Activated CD4-positive, CD25-positive, alpha-beta regulatory T cell treated with anti-CD3 and anti-CD28 coated beads, Interleukin-2, amount 50 U/mL, for 72 hours (primary cell): ENCODE measurements around the gene SUN2.
A peak's percentile ranks its signal among the peaks of the same experiment; 100 is the strongest.

Experiments
- DNase-seq: peaks from one replicate; pipeline ENCODE4 v3.0.0; 2021

Gene SUN2

DNA sequence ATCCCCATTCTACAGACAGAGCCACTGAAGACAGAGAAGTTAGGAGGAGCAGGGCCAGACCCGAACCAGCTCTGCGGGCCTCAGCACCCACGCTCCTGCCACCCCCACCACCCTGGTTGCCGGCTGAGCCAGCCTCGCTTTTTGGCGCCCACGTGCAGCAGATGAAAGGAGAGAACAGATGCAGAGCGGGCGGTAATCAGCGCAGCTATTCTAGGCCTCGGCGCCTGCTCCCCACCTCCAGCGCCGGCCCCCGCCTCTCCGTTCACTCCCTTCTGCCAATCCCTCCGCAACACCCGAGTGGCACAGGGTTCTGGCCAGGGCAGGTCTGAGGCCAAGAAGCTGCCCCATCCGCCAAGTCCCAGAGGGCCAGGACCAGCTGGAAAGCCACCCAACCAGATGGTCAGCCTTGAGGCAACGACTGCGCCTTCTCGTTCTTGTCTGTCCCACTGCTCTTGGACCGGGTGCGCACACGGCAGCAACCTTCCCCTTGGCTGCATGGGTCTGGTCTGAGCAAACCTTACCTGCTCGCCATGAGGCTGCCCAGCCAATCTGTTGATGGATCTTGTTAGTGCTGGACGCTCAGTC lies 21.4 kb upstream of the SUN2 start:
- no peak for DNase-seq

DNA sequence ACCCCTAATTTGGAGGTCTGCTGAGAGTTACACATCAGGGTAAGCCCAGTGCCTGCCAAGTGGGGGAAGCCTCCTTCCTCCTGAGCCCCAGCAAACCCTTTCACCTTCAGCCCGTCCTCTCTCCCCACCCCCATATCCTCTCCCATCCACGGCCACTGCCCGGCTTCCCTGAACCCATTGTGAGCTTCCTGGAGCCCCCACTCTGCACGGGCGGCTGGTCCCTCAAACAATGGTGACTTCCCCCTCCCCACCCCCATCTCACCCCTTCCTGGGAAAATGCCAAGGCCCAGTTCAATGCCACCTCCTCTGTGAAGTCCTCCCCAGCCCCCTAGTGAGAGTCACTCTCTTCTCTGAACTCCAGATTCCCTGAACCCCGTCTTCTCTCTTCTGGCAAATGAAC lies 20.3 kb upstream of the SUN2 start:
- no peak for DNase-seq

DNA sequence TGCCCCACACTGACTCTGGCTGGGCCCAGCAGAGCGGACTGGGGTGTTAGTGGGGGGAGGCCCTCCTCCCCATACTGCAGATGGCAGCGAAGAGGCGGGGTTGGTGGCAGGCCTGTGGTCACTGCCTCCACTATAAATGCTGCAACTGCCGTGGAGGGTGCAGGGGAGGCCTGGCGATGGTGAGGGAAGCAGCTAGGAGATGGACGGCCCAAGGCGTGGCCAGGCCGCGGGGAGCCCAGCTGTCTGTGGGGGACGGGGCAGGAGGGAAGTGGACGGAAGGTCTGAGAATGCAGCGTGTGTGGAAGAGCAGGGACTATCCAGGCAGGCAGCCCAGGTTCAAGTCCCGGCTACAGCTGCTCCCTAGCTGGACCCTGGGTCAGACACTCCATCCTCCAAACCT lies 19.9 kb upstream of the SUN2 start:
- no peak for DNase-seq

DNA sequence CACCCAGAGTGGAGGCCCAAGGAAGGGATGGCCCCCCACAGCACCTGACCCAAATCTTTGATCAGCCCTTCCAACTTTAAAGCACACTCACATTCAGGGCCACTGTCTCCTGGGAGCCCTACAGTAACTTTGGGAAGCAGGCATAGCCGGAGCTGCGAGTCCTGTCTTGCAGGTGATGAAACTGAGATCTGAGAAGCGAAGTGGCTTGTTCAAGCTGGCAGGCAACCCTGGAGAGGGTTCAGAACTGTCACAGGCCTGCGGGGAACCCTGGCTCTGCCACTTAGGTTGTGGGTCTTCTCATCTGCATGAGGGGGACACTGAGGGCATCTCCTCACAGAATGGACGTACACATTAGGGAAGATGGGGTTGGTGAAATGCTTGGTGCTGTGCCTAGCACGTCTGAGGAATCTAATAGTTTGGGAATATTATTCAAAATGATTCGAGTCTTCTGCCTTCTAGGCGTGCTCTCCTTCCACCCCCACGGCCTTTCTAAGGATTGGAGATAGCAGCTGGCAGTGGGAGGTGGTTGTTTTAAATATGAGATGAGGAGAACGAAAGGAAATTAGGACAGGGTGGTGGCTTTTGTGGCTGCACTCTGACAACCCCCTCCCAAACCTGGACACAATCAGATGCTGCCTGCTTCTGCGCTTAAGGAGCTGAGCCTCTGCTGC lies 18.8 kb upstream of the SUN2 start:
- no peak for DNase-seq

DNA sequence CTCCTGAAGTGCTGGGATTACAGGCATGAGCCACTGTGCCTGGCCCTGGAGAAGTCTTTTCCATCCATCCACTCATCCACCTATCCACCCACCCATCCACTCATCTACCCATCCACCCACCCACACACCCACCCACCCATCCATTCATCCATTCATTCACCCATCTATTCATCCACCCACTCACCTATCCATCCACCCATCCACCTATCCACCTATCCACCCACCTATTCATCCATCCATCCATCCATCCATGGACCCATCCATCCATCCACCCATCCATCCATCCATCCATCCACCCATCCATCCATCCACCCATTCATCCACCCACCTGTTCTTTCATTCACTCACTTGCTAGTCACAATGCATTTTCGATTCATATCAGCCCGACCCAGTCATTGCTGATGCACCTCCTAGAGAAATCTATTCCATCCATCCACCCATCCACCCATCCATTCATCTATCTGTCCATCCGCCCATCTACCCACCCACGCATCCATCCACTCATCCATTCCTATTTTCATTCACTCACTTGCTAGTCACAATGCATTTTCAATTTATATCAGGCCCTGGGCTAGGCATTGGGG lies 17.7 kb upstream of the SUN2 start:
- no peak for DNase-seq

DNA sequence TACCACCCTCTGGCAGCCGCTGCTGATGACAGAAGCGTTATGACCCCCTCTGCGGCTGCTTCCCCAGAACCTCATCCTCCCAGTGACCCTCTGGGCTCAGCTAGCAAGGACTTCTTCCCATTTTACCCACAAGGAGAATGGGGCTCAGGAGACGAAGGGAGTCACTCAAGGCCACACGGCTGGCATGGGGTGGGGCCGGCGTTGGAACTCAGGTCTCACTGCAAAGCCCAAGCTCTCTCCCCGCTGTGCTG lies 16.8 kb upstream of the SUN2 start:
- no peak for DNase-seq

DNA sequence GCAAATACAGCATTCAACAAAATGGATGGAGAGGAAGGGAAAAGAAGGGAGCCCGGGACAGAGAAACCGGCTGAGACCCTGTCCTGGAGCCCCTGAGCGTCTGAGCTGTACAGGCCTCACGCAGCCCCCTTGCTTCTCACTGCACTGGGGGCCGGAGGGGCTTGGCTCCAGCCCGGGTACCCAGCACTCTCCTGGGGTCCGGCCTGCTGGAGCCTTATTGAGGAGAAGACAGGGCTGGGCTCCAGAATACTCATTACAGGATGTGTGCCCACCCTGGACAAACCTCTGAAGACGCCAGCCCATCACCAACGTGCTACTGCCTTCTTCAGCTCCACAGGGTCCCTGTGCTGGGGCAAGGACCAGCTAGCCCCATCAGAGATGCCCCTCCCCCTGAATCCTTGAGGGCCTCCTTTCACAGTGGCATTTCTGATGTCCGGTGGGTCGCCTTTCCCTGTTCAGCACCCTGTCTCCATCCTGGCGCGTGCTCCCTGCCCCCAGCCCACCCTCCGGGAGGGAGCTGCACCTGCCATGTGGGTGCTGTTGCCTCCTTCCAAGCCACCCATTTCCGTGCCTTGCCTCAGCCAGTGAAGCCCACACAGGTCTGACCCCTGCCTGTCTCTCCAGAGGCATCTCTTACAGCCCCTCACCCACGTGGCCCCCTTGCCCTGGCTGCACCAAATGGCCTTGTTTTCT lies 14.6 kb upstream of the SUN2 start:
- no peak for DNase-seq

DNA sequence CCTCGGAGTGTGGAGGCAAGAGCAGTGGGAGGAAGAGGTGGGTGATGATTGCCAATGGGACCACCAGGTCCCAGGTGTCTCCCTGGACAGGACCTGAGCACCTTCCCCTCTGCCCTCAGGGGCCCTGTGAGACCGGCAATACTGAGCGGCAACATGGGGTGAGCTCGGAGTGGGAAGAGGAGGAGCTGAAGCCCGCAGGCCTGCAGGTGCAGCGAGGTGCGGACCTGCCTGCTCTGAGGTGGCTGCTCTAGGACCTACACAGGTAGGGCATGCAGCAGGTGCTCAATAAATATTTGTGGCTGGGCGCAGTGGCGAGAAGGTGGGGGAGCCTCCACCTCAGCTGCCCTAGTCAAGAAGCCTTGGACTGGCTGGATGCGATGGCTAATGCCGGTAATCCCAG lies 12.2 kb upstream of the SUN2 start:
- DNase-seq, result no peak

DNA sequence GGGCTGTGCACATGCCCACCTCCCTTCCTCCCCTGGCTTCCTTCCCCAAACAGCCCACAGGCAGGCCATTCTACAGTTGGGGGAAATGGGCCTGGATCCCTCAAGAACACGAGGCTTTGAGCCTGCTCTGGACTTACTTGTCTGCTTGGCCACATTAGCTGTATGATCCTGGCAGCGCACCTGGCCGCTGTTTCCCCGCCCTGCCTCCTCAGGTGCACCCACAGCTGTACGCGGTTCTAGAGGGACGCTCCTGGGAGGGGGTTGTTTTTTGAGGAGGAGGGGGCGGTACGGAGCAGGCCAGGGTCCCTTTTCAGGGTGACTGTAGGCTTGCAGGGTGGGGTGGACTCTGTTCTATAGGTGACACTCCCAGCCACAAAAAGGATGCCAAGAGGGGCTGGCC lies 11.5 kb upstream of the SUN2 start:
- no peak for DNase-seq

DNA sequence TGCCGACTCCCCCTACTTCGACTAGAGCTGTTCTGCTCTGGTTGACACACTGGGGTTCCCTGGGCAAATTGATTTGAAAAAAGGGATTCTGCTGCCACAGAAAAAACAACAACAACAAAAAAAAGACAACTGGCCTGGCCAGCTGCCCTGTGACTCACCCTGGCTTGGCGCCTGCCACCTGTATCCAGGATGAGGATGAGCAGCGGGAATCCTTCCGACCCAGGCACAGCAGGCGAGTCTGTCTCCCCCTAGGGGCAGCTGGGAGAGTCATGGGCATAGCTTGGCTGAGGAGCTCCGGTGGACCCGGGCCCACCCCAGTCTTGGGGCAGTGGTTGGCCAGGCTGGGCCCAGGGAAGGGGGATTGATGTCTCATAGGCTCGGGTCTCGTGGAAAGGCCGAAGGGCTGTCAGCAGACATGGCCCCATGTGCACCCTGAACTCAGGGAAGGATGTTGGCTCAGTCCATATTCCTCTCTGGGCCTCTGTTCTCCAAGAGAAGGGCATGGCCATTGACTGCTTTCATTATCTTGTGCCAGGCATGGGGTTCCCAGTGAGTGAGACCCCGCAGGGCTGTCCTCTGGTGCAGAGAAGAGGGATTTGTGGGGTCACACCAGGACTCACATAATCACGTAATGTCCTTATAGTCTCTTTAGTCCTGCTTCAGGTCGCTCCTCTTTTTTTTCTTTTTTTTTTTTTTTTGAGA lies 10.4 kb upstream of the SUN2 start:
- no peak for DNase-seq

DNA sequence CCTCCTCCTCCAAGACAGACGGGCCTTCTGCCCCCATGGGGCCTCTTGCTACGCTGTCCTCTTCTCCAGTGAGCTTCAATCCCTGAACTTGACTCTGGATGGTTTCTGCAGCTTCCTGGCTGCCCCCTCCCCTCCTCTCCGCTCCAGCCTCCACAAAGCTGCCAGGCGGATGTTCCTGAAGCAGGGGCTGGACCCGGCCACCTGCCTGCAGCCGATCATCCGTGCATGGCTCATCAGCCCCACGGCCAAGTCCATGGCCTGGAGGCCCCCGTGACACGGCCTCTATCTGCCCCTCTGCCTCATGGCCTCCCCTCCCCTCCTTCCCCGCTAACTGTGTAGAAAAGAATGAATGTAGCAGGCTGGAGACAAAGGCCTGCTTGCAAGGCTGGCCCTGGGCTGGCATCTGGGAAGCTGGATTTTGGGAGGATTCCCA lies 6.8 kb upstream of the SUN2 start:
- no peak for DNase-seq

DNA sequence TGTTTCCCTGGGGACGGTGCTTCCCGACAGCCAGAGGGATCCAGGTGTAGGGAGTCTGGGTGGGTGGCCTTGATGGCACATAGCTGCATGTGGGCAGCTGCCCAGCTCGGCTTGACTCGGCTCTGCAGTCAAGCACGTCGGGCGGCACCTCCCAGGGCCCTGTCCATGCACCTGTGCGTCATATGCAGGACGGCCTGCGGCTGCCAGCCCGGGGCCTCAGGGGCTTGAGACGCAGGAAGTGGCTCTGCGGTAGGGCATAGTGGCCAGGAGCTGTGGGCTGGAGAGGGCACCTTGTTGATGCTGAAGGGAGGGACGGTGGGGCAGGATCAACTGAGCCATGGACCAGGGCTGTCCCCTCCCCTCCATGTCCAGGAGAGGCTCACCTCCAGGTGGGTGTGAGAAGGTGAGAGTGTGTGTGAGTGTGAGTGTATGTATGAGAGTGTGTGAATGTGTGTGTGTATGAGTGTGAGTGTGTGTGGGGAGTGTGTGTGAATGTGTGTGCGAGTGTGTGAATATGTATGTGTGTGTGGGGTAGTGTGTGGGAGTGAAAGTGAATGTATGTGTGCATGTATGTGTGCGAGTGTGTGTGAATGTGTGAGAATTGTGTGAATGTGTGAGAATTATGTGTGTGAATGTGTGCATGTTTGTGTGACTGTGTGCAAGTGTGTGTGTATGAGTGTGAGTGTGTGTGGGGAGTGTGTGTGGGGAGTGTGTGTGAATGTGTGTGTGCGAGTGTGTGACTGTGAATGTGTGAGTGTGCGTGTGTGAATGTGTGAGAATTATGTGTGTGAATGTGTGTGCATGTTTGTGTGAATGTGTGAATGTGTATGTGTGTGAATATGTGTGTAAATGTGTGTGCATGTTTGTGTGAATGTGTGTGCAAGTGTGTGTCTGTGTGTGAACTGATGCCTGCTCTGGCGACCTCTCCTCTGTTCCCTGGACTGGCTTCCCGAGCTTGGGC lies 5.7 kb upstream of the SUN2 start:
- no peak for DNase-seq

DNA sequence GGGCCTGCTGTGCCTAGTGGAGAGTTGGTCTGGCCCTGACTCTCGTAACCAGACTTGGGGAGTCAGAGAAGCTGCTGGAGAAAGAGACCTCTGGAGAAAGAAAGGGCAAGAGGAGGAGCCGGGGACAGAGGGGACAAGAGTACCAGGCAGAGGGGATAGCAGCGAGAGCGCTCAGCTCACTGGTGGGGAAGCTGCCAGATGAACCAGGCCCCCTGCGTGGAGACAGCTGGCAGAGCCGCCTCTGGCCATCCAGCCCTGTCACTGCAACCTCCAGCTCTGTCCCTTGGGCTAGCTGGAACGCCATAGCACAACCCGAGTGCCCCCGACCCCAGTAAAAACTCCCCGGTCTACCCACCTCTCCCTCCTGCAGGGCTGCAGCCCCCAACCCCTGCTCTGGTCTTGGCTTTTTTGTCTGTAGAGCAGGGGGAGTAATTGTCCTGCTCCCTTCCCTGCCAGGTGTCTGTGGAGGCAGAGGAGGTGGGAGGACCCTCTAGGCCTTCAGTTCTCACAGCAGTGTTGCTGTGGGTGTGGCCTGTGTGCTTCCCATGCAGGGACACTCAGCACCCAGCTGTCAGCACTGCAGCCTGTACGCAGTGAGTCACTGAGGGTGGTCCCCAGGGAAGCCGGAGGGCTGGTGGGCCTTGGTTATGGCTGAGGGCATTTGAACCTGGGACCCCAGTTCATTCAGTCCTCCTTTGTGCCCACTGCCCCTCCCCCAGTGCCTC lies 4.8 kb upstream of the SUN2 start:
- DNase-seq, result no peak

DNA sequence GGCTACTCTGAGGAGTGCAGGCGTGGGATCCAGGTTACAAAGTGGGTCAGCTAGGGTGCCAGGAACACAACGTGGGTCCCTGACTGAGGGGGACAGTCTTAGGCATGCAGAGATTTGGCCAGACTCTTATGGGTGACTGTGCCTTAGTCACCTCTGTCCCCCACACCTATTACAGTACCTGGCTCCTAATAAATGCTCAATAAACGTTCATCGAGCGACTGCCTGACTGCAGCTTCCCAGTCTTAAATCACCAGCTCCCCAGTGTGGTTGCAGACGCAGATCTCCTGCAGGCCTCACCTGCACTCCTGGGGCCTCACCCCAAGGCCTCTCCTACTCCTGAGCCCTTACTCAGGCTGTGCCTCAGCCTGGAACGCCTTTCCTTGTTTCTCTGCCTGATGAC lies 3.2 kb upstream of the SUN2 start:
- DNase-seq, result no peak

DNA sequence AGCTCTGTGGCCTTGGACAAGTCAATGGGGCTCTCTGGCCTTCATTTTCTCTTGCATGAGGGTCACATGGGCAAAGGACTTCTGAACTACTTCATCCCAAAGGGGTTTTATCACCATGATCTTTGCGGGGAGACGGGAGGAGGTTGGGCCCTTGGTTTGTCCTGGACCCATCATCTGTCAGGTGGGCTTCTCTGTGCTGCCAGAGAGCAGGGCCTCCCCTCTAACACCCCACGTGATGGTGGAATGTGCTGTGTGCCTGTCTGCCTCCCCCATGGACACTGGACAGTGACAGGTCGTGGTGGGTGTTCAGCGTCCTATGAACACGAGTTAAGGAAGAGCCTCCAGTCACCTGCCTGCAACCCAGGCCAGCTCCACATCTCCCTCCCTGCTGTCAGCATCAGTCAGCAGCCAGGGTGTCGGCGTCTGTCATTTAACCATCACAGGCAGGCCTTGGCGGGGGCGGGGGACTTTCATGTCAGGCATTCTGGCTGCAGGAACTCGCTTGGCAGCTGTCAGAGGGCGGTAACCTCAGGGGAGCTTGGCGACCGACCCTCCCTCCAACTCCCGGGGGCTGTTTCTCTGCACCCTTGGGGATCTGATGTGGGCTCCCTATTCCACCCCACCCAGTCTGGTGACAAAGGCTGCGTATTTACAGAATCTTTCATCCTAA lies 2.6 kb upstream of the SUN2 start:
- DNase-seq, result peak; percentile 61

DNA sequence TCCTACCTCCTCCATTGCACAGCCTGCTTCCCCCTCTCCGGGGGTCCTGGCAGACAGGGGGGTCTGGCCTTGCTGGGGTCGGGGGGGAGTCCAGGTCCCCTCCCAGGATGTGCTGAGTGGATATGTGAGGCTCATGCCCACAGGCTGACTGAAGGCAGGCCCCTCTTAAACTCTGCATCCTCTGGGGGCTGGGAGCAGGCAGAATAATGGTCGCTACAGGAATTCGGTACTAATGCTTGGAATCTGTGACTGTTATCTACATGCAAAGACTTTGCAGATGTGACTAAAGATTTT lies 1.6 kb upstream of the SUN2 start:
- DNase-seq, result no peak

DNA sequence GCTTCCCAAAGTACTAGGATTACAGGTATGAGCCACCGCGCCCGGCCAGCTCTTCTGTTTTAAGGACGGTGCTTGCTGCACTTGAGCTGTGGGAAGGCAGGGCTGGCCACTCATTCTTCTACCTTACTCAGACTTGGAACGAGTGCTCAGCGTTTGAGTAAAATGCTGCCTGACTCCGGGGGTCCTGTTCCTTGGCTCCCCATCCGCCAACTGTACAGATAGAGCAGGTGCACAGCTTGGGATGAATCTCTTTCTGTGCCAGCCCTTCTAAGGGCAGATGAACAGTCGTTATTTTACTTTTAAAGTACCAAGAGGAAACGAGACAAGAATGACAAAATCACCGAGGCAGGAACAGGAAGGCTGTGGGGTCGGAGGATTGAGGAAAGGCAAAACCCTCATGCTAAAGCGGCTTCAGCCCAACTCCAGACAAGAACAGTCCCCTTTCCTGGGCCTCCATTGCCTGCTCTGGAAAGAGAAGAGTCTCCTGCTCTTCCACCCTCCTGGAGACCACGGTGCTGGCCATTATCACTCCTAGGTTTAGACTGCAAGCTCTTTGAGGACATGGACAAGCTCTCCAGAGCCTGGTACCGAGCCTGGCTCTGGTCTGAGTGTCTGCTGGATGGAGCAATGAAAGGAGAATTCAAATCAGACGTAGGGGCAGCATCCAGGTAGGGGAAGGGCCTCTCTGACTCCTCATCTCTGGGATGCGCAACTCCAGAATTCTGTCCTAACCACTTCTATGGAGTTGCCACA lies 1.1 kb upstream of the SUN2 start:
- DNase-seq, result no peak

DNA sequence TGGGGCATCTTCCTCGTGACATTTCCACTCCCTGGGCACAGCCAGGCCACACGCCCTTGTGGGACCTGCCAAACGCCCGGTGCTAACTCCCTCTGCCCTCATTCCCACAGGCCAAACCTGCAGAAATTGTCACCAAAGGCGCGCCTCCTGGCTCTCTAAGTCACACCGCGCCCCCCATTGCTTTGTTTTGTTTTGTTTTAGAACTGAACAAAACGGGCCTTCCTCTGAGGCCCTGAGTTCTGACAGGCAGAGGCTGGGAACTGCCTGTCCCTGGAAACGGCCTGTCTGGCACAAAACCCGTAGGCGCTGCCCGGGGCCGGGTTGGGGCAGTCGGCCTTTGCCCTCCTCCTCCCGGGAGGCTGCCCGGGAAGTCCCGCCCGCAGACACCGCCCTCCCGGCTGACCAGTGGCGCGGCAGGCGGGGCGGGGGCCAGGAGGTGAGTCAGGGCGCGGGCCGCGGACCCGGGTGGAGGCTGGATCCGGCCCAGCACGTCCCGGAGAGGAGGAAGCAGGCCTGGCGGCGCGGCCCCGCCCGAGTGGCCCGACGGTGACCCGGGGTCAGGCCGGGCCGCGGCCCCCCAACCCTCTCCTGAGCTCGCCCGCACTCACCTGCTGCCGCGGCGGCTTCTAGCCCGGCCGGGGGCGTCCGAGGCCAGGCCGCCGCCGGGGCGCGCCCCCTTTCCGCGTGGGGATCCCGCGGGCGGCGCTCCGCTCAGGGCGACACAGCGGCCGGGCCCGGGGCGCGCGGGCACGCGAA lies 465 bp downstream of the SUN2 start:
- DNase-seq, result peak; percentile 81

DNA sequence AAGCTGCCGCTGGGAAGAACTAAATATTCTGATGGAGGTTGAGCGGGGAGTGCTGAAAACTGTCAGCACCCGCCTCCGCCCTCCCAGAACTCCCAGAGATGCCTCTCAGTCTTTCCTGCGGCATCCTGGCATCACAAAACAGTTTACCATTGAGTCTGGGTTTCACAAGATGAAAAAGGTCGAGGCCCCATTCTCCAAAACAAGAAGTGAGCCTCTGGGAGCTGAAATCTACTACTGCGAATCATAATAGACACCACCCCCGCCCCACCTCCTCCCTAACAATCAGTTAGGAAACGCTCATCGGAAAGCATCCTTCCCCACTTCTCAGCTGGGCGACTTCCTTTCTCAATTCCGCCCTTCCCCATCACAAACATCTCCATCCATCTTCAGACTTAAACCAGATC lies 1.0 kb downstream of the SUN2 start:
- DNase-seq, result no peak
